ENCODE results near the gene GAS7. TPM values are rescaled to one million over a fixed set of nuclear protein-coding genes. Genes with fewer than 3 reads are reported as not detected.
A peak's percentile ranks its signal among the peaks of the same experiment; 100 is the strongest.

GAS7 gene
- total RNA-seq, 1 donor from 2014 or later: 50.6 TPM

DNA sequence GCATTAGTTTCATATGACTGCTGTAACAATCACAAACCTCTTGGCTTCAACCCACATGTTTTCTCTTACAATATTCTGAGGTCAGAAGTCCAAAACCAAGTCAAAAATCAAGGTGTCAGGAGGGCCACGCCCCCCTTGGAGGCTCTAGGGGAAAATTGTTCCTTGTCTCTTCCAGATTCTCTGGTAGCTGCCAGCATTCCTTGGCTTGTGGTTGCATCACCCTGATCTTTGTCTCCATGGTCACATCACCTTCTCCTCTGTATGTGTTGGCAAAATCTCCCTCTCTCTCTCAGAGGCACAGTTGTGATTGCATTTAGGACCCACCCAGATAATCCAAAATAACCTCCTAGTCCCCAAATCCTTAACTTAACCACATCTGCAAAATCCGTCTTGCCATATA lies 105.8 kb downstream of the GAS7 start:
- H3K27ac ChIP-seq: no peak overlapping the region
- DNase-seq: no peak
- no peak overlapping the region for H3K4me3 ChIP-seq
- no peak for ATAC-seq
- H3K36me3 ChIP-seq: no peaks in the 10 kb centered on the region
- H3K27me3 ChIP-seq: no peaks in the 10 kb centered on the region
- intact Hi-C loops (cut with DNase I): no loop called here
- H3K9me3 ChIP-seq: peaks cover 5% of the 10 kb centered on the region
- TF ChIP-seq, protein P1, sequence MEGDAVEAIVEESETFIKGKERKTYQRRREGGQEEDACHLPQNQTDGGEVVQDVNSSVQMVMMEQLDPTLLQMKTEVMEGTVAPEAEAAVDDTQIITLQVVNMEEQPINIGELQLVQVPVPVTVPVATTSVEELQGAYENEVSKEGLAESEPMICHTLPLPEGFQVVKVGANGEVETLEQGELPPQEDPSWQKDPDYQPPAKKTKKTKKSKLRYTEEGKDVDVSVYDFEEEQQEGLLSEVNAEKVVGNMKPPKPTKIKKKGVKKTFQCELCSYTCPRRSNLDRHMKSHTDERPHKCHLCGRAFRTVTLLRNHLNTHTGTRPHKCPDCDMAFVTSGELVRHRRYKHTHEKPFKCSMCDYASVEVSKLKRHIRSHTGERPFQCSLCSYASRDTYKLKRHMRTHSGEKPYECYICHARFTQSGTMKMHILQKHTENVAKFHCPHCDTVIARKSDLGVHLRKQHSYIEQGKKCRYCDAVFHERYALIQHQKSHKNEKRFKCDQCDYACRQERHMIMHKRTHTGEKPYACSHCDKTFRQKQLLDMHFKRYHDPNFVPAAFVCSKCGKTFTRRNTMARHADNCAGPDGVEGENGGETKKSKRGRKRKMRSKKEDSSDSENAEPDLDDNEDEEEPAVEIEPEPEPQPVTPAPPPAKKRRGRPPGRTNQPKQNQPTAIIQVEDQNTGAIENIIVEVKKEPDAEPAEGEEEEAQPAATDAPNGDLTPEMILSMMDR (IDR thresholded peaks at IDR 0.05): no peak
- H3K4me1 ChIP-seq: peaks cover 18% of the 10 kb centered on the region

DNA sequence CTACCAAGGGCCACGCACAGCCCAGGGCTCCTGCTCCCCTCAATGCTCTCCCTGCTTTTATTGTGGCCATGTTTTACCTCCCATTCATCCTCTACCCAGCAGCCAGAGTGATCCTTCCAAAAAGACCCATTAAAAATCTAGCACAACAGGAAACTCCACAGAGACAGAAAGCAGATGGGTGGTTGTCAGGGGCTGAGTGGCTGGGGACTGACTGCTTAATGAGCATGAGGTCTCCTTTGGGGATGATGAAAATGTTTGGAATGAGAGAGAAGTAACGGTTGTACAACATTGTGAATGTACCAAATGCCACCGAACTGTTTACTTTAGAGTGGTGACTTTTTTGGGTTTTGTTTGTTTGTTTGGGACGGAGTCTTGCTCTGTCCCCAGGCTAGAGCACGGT lies 107.4 kb downstream of the GAS7 start:
- TF ChIP-seq, protein P1 (IDR thresholded peaks at IDR 0.05): no peak
- H3K27ac ChIP-seq: no peak overlapping the region
- ATAC-seq (no peak), DNase-seq (no peak)
- peaks cover 3% of the 10 kb centered on the region for H3K27me3 ChIP-seq
- H3K9me3 ChIP-seq: peaks cover 5% of the 10 kb centered on the region
- intact Hi-C loops (cut with DNase I): no loop called here
- peaks cover 10% of the 10 kb centered on the region for H3K4me1 ChIP-seq
- no peaks in the 10 kb centered on the region for H3K36me3 ChIP-seq
- no peak overlapping the region for H3K4me3 ChIP-seq

DNA sequence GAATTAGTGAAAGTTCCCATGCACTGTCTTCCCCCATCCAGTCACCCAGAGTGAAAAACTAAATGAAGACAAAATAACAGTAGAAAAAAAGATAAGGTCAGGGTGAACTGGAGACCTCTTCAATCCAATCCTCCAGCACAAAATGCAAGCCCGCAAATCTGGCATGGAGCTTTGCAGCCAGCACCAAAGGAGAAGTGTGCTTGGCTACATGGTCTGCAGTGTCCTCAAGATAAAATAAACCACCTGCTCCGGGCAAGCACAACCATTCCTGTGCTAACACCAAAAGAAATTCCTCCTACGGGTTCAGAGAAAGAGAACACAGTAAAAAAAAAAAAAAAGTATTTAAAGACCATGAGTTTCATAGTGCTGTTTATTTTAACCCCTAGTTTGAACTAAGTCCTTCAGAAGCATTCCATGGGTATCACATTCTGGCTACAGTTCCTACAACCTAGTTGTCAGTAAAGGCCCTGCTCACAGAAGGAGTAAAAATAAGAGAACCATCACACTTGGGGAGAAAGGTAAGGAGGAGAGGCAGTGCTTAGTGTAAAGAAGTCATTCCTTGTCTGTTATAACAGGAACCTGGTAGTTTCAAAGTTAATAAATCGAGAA lies 109.1 kb downstream of the GAS7 start:
- intact Hi-C loops (cut with DNase I): no loop called here
- TF ChIP-seq, protein P1 (IDR thresholded peaks at IDR 0.05): no peak
- Histone ChIP-seq H3K36me3 (no peaks in the 10 kb centered on the region), H3K4me3 (no peak overlapping the region), H3K4me1 (peaks cover 10% of the 10 kb centered on the region), H3K9me3 (peaks cover 5% of the 10 kb centered on the region), H3K27ac (peak overlapping the region; percentile 17), H3K27me3 (peaks cover 3% of the 10 kb centered on the region)
- ATAC-seq: peak; percentile 17
- no peak for DNase-seq

DNA sequence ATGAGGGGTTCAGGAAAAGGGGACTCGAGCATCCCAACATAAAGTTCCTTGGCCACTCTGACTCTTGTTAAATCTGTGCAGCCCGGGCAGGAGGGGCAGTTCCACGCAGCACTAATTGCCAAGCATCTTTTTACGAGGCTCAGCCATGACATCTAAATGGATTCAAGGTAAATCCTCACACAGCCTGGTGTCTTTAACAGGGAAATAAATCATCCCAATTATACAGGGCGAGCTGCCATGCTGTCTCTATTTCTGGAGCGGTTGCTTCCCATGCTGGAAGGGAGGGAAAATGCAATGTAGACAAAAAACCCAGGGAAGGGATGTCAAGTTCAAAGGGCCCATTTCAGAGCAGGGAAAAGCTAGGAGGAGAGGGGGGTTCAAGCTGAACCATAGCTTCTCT lies 110.0 kb downstream of the GAS7 start:
- intact Hi-C loops (cut with DNase I): no loop called here
- DNase-seq (no peak), ATAC-seq (no peak)
- Histone ChIP-seq H3K36me3 (no peaks in the 10 kb centered on the region), H3K27ac (no peak overlapping the region), H3K4me3 (no peak overlapping the region), H3K9me3 (peaks cover 5% of the 10 kb centered on the region), H3K4me1 (peaks cover 10% of the 10 kb centered on the region), H3K27me3 (peaks cover 3% of the 10 kb centered on the region)
- TF ChIP-seq, protein P1 (IDR thresholded peaks at IDR 0.05): no peak

DNA sequence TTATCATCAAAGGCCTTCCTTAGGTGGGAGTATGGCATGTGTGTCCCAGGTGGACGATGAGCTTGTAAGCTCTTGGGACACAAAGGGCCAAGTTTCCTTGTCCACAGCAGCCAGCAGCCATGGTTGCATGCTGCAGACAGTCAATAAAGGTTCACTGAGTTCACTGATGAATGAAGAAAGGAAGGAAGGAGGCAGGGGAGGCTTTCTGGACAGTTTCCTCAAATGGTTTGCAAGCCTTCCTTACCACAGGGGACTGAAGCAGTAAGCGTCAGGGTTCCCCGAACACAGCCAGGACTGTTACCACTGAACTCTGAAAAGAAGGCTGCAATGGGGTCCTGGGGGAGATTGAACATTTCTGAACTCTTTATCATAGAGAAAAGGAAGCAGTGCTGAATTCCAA lies 111.1 kb downstream of the GAS7 start:
- no peak overlapping the region for H3K27ac ChIP-seq

More for the DNA sequence above, 111.1 kb downstream of the GAS7 start:
- H3K27me3 ChIP-seq: peaks cover 3% of the 10 kb centered on the region
- ATAC-seq (peak; percentile 66), DNase-seq (no peak)
- intact Hi-C loops (cut with DNase I): no loop called here
- H3K4me1 ChIP-seq: peaks cover 10% of the 10 kb centered on the region
- no peaks in the 10 kb centered on the region for H3K36me3 ChIP-seq
- TF ChIP-seq, protein P1 (IDR thresholded peaks at IDR 0.05): no peak
- H3K9me3 ChIP-seq: peaks cover 2% of the 10 kb centered on the region
- no peak overlapping the region for H3K4me3 ChIP-seq
